ENCODE results near the gene CAPN11. TPM values are rescaled to one million over a fixed set of nuclear protein-coding genes. Genes with fewer than 3 reads are reported as not detected.

The CAPN11 gene
- total and polyA plus RNA-seq, 2 of the 4 experiments (the other 2 are of a cell fraction), result not detected

DNA sequence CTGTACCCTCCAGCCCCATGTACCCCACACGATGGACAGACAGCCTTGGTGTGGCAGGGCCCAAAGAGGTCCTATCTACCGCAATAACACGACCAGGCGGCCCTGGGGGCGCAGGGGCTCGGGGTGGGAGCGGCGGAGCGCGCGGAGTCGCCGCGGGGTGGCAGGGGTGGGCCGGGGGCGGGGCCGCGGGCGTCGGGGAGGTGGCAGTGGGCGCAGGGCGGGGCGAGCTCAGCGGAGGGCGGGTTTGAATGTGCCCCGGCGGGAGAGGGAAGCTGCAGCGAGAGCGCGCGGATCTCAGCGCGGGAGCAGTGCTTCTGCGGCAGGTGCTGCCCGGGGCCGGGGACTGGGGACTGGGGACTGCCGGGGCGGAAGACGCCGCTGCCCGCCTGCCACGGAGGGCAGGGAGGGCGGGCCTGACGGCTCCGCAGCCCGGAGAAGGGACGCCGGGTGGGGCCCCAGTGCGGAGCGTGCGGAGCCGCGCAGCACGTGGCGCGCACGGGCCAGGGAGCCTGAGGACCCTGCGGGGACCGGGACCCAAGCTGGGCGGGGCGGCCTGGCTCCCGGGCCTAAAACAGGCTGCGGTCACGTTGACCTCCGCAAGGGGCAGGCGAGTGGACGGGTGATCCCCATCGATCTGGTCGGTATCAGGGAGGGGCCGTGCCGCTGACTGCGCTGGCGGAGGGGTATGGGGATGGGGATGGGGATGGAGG is 64.9 kb downstream of the CAPN11 start, which contains the start of gene SLC29A1:
SLC29A1 (plus strand) TSS at position 277 of the 710 bp plus-strand sequence. CDS start 3,719 bp downstream, outside the sequence.
- DNase-seq, result peak; percentile 28
- Histone ChIP-seq H3K9ac (ENCODE audit: low read depth, low read length) (peak within 1 kb of the TSS; percentile 57; the same call in 1 of the 2 replicates), H3K4me3 (ENCODE audit: insufficient read depth, low read depth, low read length) (peak within 1 kb of the TSS; percentile 73), H3K27ac (ENCODE audit: insufficient read depth, low read length) (peak within 1 kb of the TSS; percentile 37; the same call in 1 of the 2 replicates), H4K5ac (ENCODE audit: low read depth, low read length) (no peak within 1 kb of the TSS), H3K14ac (replicated peaks; ENCODE audit: low read depth, low read length) (peak within 1 kb of the TSS; percentile 55; the same call in 1 of the 2 replicates), H4K20me1 (ENCODE audit: insufficient read depth, low read length) (no peaks in the 10 kb centered on the region), H3K18ac (ENCODE audit: low read depth, low read length) (no peak within 1 kb of the TSS), H4K8ac (ENCODE audit: low read depth in 2 of 2, low read length in 2 of 2) (no peak within 1 kb of the TSS; a peak in 1 of 4 replicates), H2BK120ac (ENCODE audit: low read depth, low read length) (no peak within 1 kb of the TSS; the same call in 1 of the 2 replicates), H3K4me1 (ENCODE audit: control insufficient read depth, insufficient read depth, low read length) (peaks cover 16% of the 10 kb centered on the region), H2BK15ac (ENCODE audit: low read depth, low read length) (no peak within 1 kb of the TSS), H3K23ac (ENCODE audit: low read depth, low read length) (peak within 1 kb of the TSS; percentile 65; the same call in 1 of the 2 replicates), H3K9me3 (ENCODE audit: control insufficient read depth, insufficient read depth, low read length) (no peaks in the 10 kb centered on the region), H2AK5ac (ENCODE audit: low read depth, low read length) (no peak within 1 kb of the TSS), H3K79me1 (ENCODE audit: low read depth in 1 of 2, low read length in 2 of 2) (peaks cover 0 to 8% of the 10 kb centered on the region in 2 experiments; a peak in 1 of 4 replicates), H4K91ac (ENCODE audit: insufficient read depth, low read depth, low read length) (no peak within 1 kb of the TSS; the same call in 1 of the 2 replicates), H3K4me2 (ENCODE audit: low read depth, low read length) (peak within 1 kb of the TSS; percentile 99), H2AFZ (replicated peaks; ENCODE audit: low read length, poor library complexity) (peak within 1 kb of the TSS; percentile 96), H2BK20ac (ENCODE audit: low read depth, low read length) (no peak within 1 kb of the TSS), H3K27me3 (ENCODE audit: control insufficient read depth, insufficient read depth, low read length) (no peaks in the 10 kb centered on the region; the same call in 1 of the 2 replicates), H2AK9ac (replicated peaks; ENCODE audit: low read depth, low read length, poor library complexity) (peak within 1 kb of the TSS; percentile 60), H3K36me3 (ENCODE audit: control insufficient read depth, insufficient read depth, low read length) (no peaks in the 10 kb centered on the region), H3K56ac (ENCODE audit: extremely low read depth, insufficient read depth, low read length) (no peak within 1 kb of the TSS; the same call in 1 of the 2 replicates), H2BK5ac (ENCODE audit: low read depth, low read length, poor library complexity, severe bottlenecking) (no peak within 1 kb of the TSS), H3K4ac (ENCODE audit: low read depth, low read length) (no peak within 1 kb of the TSS), H3K9me1 (ENCODE audit: insufficient read depth, low read length) (peaks cover 4% of the 10 kb centered on the region; the same call in 1 of the 2 replicates)
- ChIA-PET CTCF (interaction anchor here (0.8 to 4.1 kb wide), 2 partner anchors 11 to 50 kb away, joined by 3 to 20 read pairs; no protein-coding TSS in a partner anchor), POLR2A (ENCODE audit: unreplicated experiment) (no interaction called here)
- WGBS, 2 experiments (ENCODE audit: extremely low coverage in 2 of 2, insufficient read length in 1 of 2), result 0% methylated on average over 40 of the region's 73 CpGs; no CpG with 5 or more reads in 1 of the 2 experiments
- TF ChIP-seq MAZ (IDR thresholded peaks at IDR 0.05; ENCODE audit: borderline replicate concordance, low read depth, low read length), result peak; percentile 26; the same call in 1 of the 2 replicates
- TF ChIP-seq, protein P1, sequence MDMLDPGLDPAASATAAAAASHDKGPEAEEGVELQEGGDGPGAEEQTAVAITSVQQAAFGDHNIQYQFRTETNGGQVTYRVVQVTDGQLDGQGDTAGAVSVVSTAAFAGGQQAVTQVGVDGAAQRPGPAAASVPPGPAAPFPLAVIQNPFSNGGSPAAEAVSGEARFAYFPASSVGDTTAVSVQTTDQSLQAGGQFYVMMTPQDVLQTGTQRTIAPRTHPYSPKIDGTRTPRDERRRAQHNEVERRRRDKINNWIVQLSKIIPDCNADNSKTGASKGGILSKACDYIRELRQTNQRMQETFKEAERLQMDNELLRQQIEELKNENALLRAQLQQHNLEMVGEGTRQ (IDR thresholded peaks at IDR 0.05; ENCODE audit: low read depth, low read length), result peak; percentile 41; the same call in 1 of the 2 replicates
- TF ChIP-seq BHLHE40 (IDR thresholded peaks at IDR 0.05; ENCODE audit: low read depth, low read length), result peak; percentile 69; the same call in 1 of the 2 replicates
- TF ChIP-seq NFE2L2 (IDR thresholded peaks at IDR 0.05; ENCODE audit: low read depth, low read length), result no peak
- peak; percentile 89; the same call in 1 of the 2 replicates for TF ChIP-seq MXI1 (IDR thresholded peaks at IDR 0.05; ENCODE audit: borderline replicate concordance, low read depth, low read length)
- dilution Hi-C loops (cut with HindIII; ENCODE audit: low sequenced_read_pairs, unreplicated experiment) (no loop called here), intact Hi-C loops (cut with micrococcal nuclease) (no loop called here), in situ Hi-C loops (cut with MboI; ENCODE audit: low sequenced_read_pairs) (no loop called here)
- BruUV-seq (replicated peaks), result no TSS peak
- peak; percentile 62 for ATAC-seq (ENCODE audit: low read depth)
